ENCODE measurements around the gene ZNF625. TPM values are rescaled to one million over a fixed set of nuclear protein-coding genes. Genes with fewer than 3 reads are reported as not detected.

Gene ZNF625
- total RNA-seq, 1 donor from 2014 or later = 8.5 TPM

DNA sequence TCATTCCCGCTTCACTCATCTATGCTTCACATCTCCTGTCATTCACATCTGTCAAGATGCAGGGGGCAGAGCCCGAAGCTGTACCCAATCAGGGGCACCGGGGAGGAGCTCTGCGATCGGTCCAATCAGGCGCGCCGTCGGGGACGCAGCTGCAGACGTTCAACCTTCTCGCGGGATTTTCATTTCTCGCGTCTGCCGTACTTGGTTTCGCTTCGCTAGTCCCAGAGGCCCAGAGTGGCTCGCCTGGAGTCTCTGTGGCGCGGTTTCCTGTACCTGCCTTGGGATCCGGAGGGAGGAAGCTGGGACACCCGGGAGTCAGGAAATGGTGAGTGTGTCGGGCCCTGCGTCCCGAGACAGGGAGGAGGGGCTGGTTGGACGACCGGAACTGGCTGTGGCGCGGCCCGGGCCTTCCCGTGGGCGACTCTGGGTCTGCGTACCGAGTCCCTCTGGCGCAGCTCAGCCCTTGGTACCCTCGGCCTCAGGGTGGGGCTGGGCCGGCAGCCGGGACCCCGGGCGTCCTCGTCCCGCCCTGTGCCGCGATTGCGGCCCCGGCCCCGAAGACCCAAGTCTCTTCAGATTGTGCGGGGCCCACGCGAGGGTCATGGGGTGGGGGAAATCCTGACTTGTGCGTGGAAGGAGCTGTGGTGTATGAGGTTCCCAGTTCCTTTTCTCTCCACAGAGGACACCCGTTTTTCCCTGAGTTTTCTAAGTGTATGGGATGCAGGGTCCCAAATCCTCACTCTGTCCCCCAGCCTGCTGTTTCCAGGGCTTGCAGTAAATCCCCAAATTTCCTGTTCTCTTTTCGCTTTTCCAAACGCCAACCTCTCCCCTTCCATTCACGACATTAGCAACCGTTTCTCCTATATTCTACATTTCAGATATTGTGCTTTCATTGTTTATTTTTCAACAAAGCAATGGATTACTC, 6.6 kb upstream of the ZNF625 start, which contains the start of gene ZNF136:
Gene ZNF136 (plus strand): TSS at position 215 of the 925 bp plus-strand sequence. CDS start 108 bp downstream, at position 323.
- ATAC-seq (peak; percentile 99), DNase-seq (peak; percentile 97)
- peak within 1 kb of the TSS; percentile 98 for H3K27ac ChIP-seq
- no peaks in the 10 kb centered on the region for H3K9me3 ChIP-seq
- TF ChIP-seq, protein P1, sequence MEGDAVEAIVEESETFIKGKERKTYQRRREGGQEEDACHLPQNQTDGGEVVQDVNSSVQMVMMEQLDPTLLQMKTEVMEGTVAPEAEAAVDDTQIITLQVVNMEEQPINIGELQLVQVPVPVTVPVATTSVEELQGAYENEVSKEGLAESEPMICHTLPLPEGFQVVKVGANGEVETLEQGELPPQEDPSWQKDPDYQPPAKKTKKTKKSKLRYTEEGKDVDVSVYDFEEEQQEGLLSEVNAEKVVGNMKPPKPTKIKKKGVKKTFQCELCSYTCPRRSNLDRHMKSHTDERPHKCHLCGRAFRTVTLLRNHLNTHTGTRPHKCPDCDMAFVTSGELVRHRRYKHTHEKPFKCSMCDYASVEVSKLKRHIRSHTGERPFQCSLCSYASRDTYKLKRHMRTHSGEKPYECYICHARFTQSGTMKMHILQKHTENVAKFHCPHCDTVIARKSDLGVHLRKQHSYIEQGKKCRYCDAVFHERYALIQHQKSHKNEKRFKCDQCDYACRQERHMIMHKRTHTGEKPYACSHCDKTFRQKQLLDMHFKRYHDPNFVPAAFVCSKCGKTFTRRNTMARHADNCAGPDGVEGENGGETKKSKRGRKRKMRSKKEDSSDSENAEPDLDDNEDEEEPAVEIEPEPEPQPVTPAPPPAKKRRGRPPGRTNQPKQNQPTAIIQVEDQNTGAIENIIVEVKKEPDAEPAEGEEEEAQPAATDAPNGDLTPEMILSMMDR (IDR thresholded peaks at IDR 0.05) = no peak
- H3K4me3 ChIP-seq = peak within 1 kb of the TSS; percentile 97
- no peaks in the 10 kb centered on the region for H3K27me3 ChIP-seq
- H3K36me3 ChIP-seq = peaks cover 9% of the 10 kb centered on the region
- intact Hi-C loops (cut with DNase I) = no loop called here
- peaks cover 35% of the 10 kb centered on the region for H3K4me1 ChIP-seq

DNA sequence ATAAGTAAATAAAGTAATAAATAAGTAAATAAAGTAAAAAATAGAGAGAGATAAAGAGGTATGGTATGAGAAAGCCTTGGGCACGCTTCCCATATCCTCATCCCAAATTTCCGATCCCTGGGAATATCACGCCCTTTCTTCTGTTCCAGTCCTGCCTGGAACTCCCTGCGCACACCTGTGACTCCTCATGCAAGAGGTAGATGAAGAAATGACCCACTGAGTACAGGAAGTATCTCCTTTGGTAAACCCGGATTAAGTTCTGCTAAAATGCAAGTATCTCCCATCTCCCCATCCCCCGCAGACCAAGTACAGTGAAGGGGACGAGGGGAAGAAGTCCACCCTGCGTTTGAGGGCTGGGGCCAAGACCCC, 6.0 kb upstream of the ZNF625 start:
- DNase-seq (no peak), ATAC-seq (no peak)
- H3K9me3 ChIP-seq = no peaks in the 10 kb centered on the region
- H3K36me3 ChIP-seq = peaks cover 9% of the 10 kb centered on the region
- H3K27me3 ChIP-seq = no peaks in the 10 kb centered on the region
- peaks cover 35% of the 10 kb centered on the region for H3K4me1 ChIP-seq
- TF ChIP-seq, protein P1 (IDR thresholded peaks at IDR 0.05) = no peak
- H3K4me3 ChIP-seq = peak overlapping the region; percentile 97
- peak overlapping the region; percentile 98 for H3K27ac ChIP-seq
- intact Hi-C loops (cut with DNase I) = no loop called here

DNA sequence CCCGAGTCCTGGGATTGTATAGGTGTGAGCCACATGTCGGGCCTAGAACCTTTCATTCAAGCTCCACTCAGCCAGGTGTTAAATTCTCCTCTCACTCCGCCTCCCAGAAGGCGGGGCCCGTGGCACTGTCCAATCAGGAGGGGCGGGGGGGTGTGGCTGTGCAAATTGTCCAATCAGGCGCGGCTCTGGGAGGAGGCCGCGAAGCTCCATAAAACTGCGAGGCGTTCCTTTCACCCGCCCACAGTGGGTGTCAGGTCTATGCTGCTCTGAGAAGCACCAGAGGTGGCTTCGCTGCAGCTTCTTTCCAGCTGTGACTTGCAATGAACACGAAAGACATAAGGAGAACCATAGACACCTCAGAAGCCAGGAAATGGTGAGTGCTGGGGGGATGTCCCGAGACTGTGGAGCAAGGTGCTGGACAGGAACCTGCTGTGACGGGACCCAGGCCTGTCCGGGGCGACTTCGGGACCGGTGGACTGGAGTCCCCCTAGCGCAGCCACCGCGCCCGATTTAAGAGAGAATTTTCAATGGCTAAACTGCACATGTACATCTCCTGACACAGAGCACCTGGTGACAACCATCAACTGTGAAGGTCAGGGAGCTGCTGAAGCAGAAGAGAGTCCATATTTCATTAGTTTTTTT, 3.4 kb upstream of the ZNF625 start:
- Histone ChIP-seq H3K4me3 (no peak overlapping the region), H3K36me3 (peaks cover 3% of the 10 kb centered on the region), H3K27ac (no peak overlapping the region), H3K27me3 (no peaks in the 10 kb centered on the region), H3K4me1 (peaks cover 28% of the 10 kb centered on the region), H3K9me3 (no peaks in the 10 kb centered on the region)
- ATAC-seq (no peak), DNase-seq (no peak)
- TF ChIP-seq, protein P1 (IDR thresholded peaks at IDR 0.05) = no peak
- intact Hi-C loops (cut with DNase I) = no loop called here

DNA sequence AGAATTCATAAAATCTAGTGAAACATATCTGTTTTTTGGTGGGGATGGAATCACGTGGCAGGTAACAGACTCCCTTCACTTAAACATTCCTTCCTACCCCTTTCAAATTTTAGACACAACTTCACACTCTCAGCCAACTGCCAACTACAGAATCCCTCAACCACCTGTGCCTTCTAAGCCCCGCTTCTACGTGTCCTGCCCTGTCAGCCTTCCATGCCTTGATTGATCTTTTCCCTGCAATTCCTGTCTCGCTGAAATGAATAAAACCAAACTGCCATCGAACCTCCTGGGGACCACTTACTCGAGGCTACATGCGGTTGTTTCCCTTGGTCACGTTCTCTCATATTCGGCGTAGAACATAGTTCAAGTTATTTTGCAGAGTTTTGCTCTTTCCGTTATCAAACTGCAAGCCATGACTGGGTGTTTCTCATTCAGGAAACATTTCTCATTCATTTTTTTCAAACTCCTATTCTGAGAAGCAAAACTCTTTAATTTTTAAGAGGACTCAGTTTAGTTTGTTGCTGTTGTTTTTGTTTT, 1.1 kb downstream of the ZNF625 start:
- peak overlapping the region; percentile 78 for H3K4me3 ChIP-seq
- intact Hi-C loops (cut with DNase I) = no loop called here
- DNase-seq (no peak), ATAC-seq (no peak)
- H3K27ac ChIP-seq = peak overlapping the region; percentile 83
- H3K4me1 ChIP-seq = peaks cover 10% of the 10 kb centered on the region
- H3K9me3 ChIP-seq = no peaks in the 10 kb centered on the region
- H3K27me3 ChIP-seq = no peaks in the 10 kb centered on the region
- TF ChIP-seq, protein P1 (IDR thresholded peaks at IDR 0.05) = no peak
- H3K36me3 ChIP-seq = peaks cover 9% of the 10 kb centered on the region

DNA sequence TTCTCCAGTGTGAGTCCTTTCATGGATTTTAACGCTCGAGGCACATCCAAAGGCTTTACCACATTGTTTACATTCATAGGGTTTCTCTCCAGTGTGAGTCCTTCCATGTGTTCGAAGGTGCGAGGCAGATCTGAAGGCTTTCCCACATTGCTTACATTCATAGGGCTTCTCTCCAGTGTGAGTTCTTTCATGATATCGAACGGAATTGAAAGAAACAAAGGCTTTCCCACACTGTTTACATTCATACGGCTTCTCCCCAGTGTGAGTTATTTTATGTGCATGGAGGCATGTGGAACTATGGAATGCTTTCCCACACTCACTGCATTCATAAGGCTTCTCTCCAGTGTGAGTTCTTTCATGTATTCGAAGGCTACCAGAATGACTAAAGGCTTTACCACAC, 11.2 kb downstream of the ZNF625 start:
- intact Hi-C loops (cut with DNase I) = loop anchor here (10.0 kb wide), 1 partner anchor 91 kb away; the partner anchor contains the start of gene ZNF878
- TF ChIP-seq, protein P1 (IDR thresholded peaks at IDR 0.05) = no peak
- ATAC-seq (no peak), DNase-seq (no peak)
- Histone ChIP-seq H3K4me1 (peaks cover 10% of the 10 kb centered on the region), H3K9me3 (no peaks in the 10 kb centered on the region), H3K4me3 (no peak overlapping the region), H3K36me3 (peaks cover 32% of the 10 kb centered on the region), H3K27ac (no peak overlapping the region), H3K27me3 (no peaks in the 10 kb centered on the region)

Data from upper lobe of right lung (tissue), 1 donor.